SK-N-SH (cell line): ENCODE data around the gene TPO.

Experiments used
- CHD2 ChIP-seq: fragments of 150-350 bp; IDR thresholded peaks from 2 replicates; pipeline ENCODE4 v1.6.1; 2018; ENCODE audit warnings: low read length; ENCODE audit not compliant: partially characterized antibody
- CTCF ChIP-seq: fragments of 200-600 bp; sonication (generic); IDR thresholded peaks from 2 replicates; pipeline ENCODE4 v1.6.1; 2017; ENCODE audit warnings: antibody characterized with exemption, mild to moderate bottlenecking, moderate library complexity
- EP300 ChIP-seq, 2 experiments: IDR thresholded peaks; 2 replicates each; pipeline versions ENCODE4 v1.4.0 to v1.6.1; 2012; ENCODE audit warnings: borderline replicate concordance in 1 of 2, low read depth in 1 of 2, low read length in 1 of 2
- EZH2phosphoT487 ChIP-seq: fragments of 200-600 bp; sonication (generic); IDR thresholded peaks from 2 replicates; pipeline ENCODE4 v1.6.1; 2017; ENCODE audit warnings: low read depth, mixed run types, mild to moderate bottlenecking, antibody characterized with exemption, moderate library complexity, borderline replicate concordance
- FOXJ3 ChIP-seq: sonication (generic); formaldehyde crosslinking; IDR thresholded peaks from 2 replicates; pipeline ENCODE4 v1.5.1; 2020; ENCODE audit warnings: mild to moderate bottlenecking, missing genetic modification reagents
- FOXM1 ChIP-seq: IDR thresholded peaks from 2 replicates; pipeline ENCODE4 v1.4.0; 2012; ENCODE audit warnings: low read depth, mild to moderate bottlenecking
- JUND ChIP-seq: IDR thresholded peaks from 2 replicates; pipeline ENCODE4 v1.4.0; 2012
- MAX ChIP-seq: IDR thresholded peaks from 2 replicates; pipeline ENCODE4 v1.4.0; 2012; ENCODE audit warnings: low read depth
- SIN3A ChIP-seq: IDR thresholded peaks from 2 replicates; pipeline ENCODE4 v1.6.1; 2012; ENCODE audit warnings: low read depth, mild to moderate bottlenecking, low read length, moderate library complexity, borderline replicate concordance
- USF2 ChIP-seq: fragments of 150-350 bp; IDR thresholded peaks from 2 replicates; pipeline ENCODE4 v1.6.1; 2017; ENCODE audit warnings: antibody characterized with exemption, low read length, low read depth, borderline replicate concordance

GRCh38 chr2:1493431-1494126 lies 80.3 kb downstream of the TPO start:
- TF ChIP-seq FOXJ3, result no peak
- no peak for TF ChIP-seq EP300 (IDR thresholded peaks at IDR 0.05; ENCODE audit: borderline replicate concordance in 1 of 2, low read depth in 1 of 2, low read length in 1 of 2)
- no peak for TF ChIP-seq FOXM1
- no peak for TF ChIP-seq CHD2
- no peak for TF ChIP-seq MAX
- no peak for TF ChIP-seq JUND
- TF ChIP-seq CTCF, result no peak
- TF ChIP-seq EZH2phosphoT487, result no peak
- no peak for TF ChIP-seq SIN3A
- no peak for TF ChIP-seq USF2
